ENCODE results near the gene SPTBN5.

- TF ChIP-seq CTCF (IDR thresholded peaks at IDR 0.05) (no peak), POLR2A (IDR thresholded peaks at IDR 0.05) (no peak)
Observed at GRCh38 chr15:41820791-41821423, 72.9 kb downstream of the SPTBN5 start.
